ENCODE results near the gene AMOT. TPM values are rescaled to one million over a fixed set of nuclear protein-coding genes. Genes with fewer than 3 reads are reported as not detected.

The AMOT gene
- polyA plus RNA-seq, 1 of the 3 experiments (the other 2 are of a cell fraction) = 3.4 TPM

DNA sequence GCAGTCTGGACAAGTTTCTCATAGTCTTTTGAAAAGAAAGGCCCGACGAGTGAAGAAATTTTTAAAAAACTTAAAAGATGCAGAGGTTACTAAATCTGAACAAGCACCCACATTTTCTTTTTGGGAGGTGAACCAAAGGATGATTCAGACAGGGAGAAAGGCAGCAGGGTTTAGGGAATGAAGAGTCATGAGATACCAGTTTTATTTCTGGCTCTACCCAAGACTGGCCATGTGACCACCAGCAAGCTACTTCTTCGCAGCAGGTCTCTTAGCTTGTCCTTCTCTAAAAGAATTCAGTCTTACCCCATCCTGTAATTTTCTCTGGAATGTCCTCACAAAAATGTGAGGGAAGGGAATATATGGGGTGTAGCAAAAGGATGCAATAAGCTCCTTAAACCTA lies 37.6 kb downstream of the AMOT start:
- Histone ChIP-seq H3K4me3 (ENCODE audit: low read depth in 2 of 2, low read length in 1 of 2) (no peak overlapping the region), H3K4me1 (ENCODE audit: control insufficient read depth in 1 of 2, insufficient read depth in 2 of 2, low read depth in 1 of 2, low read length in 1 of 2) (no peaks in the 10 kb centered on the region), H3K79me2 (ENCODE audit: insufficient read depth) (no peaks in the 10 kb centered on the region), H3F3A (replicated peaks; ENCODE audit: insufficient read depth) (no peaks in the 10 kb centered on the region), H3K9me3 (no peaks in the 10 kb centered on the region), H3K9ac (no peak overlapping the region), H2AFZ (ENCODE audit: low read depth) (no peak overlapping the region), H3K36me3 (replicated peaks in 1 of 2; ENCODE audit: control insufficient read depth in 1 of 2, insufficient read depth in 2 of 2, low read length in 1 of 2) (no peaks in the 10 kb centered on the region), H3K4me2 (no peak overlapping the region), H3K27me3 (ENCODE audit: insufficient read depth) (no peaks in the 10 kb centered on the region), H3K9me2 (no peaks in the 10 kb centered on the region), H4K20me1 (ENCODE audit: insufficient read depth) (no peaks in the 10 kb centered on the region), H3K27ac (ENCODE audit: low read depth in 2 of 2, low read length in 1 of 2) (no peak overlapping the region)
- DNase-seq = no peak
- 55% methylated on average over 3 of the region's 3 CpGs for WGBS (ENCODE audit: low lambda C conversion rate)
- ChIA-PET POLR2A (no interaction called here), CTCF (no interaction called here)
- TF ChIP-seq SMC3 (IDR thresholded peaks at IDR 0.05; ENCODE audit: low read depth, low read length) (no peak), TAF1 (IDR thresholded peaks at IDR 0.05; ENCODE audit: borderline replicate concordance, low read depth, low read length) (no peak), NRF1 (IDR thresholded peaks at IDR 0.05; ENCODE audit: low read depth, low read length) (no peak), CHD2 (IDR thresholded peaks at IDR 0.05; ENCODE audit: low read length, partially characterized antibody) (no peak)
- TF ChIP-seq, protein P1, sequence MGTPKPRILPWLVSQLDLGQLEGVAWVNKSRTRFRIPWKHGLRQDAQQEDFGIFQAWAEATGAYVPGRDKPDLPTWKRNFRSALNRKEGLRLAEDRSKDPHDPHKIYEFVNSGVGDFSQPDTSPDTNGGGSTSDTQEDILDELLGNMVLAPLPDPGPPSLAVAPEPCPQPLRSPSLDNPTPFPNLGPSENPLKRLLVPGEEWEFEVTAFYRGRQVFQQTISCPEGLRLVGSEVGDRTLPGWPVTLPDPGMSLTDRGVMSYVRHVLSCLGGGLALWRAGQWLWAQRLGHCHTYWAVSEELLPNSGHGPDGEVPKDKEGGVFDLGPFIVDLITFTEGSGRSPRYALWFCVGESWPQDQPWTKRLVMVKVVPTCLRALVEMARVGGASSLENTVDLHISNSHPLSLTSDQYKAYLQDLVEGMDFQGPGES (IDR thresholded peaks at IDR 0.05; ENCODE audit: low read depth, low read length) = no peak
- TF ChIP-seq, protein P2, sequence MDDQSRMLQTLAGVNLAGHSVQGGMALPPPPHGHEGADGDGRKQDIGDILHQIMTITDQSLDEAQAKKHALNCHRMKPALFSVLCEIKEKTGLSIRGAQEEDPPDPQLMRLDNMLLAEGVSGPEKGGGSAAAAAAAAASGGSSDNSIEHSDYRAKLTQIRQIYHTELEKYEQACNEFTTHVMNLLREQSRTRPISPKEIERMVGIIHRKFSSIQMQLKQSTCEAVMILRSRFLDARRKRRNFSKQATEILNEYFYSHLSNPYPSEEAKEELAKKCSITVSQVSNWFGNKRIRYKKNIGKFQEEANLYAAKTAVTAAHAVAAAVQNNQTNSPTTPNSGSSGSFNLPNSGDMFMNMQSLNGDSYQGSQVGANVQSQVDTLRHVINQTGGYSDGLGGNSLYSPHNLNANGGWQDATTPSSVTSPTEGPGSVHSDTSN (IDR thresholded peaks at IDR 0.05) = no peak
- TF ChIP-seq, protein P3, sequence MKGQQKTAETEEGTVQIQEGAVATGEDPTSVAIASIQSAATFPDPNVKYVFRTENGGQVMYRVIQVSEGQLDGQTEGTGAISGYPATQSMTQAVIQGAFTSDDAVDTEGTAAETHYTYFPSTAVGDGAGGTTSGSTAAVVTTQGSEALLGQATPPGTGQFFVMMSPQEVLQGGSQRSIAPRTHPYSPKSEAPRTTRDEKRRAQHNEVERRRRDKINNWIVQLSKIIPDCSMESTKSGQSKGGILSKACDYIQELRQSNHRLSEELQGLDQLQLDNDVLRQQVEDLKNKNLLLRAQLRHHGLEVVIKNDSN (IDR thresholded peaks at IDR 0.05; ENCODE audit: borderline replicate concordance, low read depth) = no peak

DNA sequence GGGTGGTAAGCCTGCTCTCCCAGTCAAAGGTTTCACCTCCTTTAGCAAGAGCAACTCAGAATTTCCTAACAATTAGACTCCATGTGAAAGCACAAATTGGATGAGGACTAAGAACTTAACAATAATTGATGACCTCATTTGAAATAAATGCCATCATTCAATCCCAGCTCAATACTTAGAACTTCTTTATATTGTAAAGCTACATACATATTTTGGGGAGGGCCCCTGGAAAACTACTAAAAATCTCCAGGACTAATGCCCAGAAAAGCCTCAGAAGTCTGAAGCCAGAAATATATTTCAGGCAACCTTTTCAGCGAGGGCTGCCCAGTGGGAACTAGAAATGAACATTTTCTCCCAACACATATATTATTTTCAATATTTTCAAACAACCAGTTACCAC lies 38.1 kb downstream of the AMOT start:
- Histone ChIP-seq H3K4me3 (ENCODE audit: low read depth in 2 of 2, low read length in 1 of 2) (no peak overlapping the region), H3K4me1 (ENCODE audit: control insufficient read depth in 1 of 2, insufficient read depth in 2 of 2, low read depth in 1 of 2, low read length in 1 of 2) (no peaks in the 10 kb centered on the region), H4K20me1 (ENCODE audit: insufficient read depth) (no peaks in the 10 kb centered on the region), H3K4me2 (no peak overlapping the region), H3K9me3 (no peaks in the 10 kb centered on the region), H3F3A (replicated peaks; ENCODE audit: insufficient read depth) (no peaks in the 10 kb centered on the region), H3K27me3 (ENCODE audit: insufficient read depth) (no peaks in the 10 kb centered on the region), H3K79me2 (ENCODE audit: insufficient read depth) (no peaks in the 10 kb centered on the region), H3K9ac (no peak overlapping the region), H2AFZ (ENCODE audit: low read depth) (no peak overlapping the region), H3K9me2 (no peaks in the 10 kb centered on the region), H3K27ac (ENCODE audit: low read depth in 2 of 2, low read length in 1 of 2) (no peak overlapping the region), H3K36me3 (replicated peaks in 1 of 2; ENCODE audit: control insufficient read depth in 1 of 2, insufficient read depth in 2 of 2, low read length in 1 of 2) (no peaks in the 10 kb centered on the region)
- DNase-seq = no peak
- POLR2A ChIA-PET = no interaction called here
- CTCF ChIA-PET = no interaction called here
- WGBS (ENCODE audit: low lambda C conversion rate) = 41% methylated on average over 1 of the region's 1 CpG
- TF ChIP-seq RFX5 (IDR thresholded peaks at IDR 0.05; ENCODE audit: low read length) = no peak
- no peak for TF ChIP-seq EZH2phosphoT487 (IDR thresholded peaks at IDR 0.05; ENCODE audit: borderline replicate concordance, low read depth)
- TF ChIP-seq, protein P4, sequence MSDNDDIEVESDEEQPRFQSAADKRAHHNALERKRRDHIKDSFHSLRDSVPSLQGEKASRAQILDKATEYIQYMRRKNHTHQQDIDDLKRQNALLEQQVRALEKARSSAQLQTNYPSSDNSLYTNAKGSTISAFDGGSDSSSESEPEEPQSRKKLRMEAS (IDR thresholded peaks at IDR 0.05; ENCODE audit: low read depth) = no peak
- no peak for TF ChIP-seq TAF1 (IDR thresholded peaks at IDR 0.05; ENCODE audit: borderline replicate concordance, low read depth, low read length)
- TF ChIP-seq, protein P3 (IDR thresholded peaks at IDR 0.05; ENCODE audit: borderline replicate concordance, low read depth) = no peak
- TF ChIP-seq, protein P5, sequence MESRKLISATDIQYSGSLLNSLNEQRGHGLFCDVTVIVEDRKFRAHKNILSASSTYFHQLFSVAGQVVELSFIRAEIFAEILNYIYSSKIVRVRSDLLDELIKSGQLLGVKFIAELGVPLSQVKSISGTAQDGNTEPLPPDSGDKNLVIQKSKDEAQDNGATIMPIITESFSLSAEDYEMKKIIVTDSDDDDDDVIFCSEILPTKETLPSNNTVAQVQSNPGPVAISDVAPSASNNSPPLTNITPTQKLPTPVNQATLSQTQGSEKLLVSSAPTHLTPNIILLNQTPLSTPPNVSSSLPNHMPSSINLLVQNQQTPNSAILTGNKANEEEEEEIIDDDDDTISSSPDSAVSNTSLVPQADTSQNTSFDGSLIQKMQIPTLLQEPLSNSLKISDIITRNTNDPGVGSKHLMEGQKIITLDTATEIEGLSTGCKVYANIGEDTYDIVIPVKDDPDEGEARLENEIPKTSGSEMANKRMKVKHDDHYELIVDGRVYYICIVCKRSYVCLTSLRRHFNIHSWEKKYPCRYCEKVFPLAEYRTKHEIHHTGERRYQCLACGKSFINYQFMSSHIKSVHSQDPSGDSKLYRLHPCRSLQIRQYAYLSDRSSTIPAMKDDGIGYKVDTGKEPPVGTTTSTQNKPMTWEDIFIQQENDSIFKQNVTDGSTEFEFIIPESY (IDR thresholded peaks at IDR 0.05; ENCODE audit: borderline replicate concordance, low read depth) = no peak
- TF ChIP-seq, protein P2 (IDR thresholded peaks at IDR 0.05) = no peak
- TF ChIP-seq MXI1 (IDR thresholded peaks at IDR 0.05; ENCODE audit: low read depth, low read length) = no peak
- TF ChIP-seq RXRA (IDR thresholded peaks at IDR 0.05; ENCODE audit: borderline replicate concordance, low read depth) = no peak
- no peak for TF ChIP-seq SIN3A (IDR thresholded peaks at IDR 0.05; ENCODE audit: borderline replicate concordance, low read depth, low read length)
- TF ChIP-seq, protein P6, sequence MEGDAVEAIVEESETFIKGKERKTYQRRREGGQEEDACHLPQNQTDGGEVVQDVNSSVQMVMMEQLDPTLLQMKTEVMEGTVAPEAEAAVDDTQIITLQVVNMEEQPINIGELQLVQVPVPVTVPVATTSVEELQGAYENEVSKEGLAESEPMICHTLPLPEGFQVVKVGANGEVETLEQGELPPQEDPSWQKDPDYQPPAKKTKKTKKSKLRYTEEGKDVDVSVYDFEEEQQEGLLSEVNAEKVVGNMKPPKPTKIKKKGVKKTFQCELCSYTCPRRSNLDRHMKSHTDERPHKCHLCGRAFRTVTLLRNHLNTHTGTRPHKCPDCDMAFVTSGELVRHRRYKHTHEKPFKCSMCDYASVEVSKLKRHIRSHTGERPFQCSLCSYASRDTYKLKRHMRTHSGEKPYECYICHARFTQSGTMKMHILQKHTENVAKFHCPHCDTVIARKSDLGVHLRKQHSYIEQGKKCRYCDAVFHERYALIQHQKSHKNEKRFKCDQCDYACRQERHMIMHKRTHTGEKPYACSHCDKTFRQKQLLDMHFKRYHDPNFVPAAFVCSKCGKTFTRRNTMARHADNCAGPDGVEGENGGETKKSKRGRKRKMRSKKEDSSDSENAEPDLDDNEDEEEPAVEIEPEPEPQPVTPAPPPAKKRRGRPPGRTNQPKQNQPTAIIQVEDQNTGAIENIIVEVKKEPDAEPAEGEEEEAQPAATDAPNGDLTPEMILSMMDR (IDR thresholded peaks at IDR 0.05) = no peak
